HTERT RPE-1 (cell line): Measurements from ENCODE around the gene HOPX.
"Not testable (repeated sequence)": the region's sequence is repeated elsewhere in the genome, so short reads cannot be mapped to it uniquely, and the experiment has no call there.

ENCODE experiments used
- in situ Hi-C: fragments of 300-500 bp; cut with MboI; formaldehyde crosslinking; loops from 4 replicates; pipeline ENCODE4 v1.14.3; 2020; ENCODE audit warnings: low sequenced_read_pairs

Gene HOPX

DNA sequence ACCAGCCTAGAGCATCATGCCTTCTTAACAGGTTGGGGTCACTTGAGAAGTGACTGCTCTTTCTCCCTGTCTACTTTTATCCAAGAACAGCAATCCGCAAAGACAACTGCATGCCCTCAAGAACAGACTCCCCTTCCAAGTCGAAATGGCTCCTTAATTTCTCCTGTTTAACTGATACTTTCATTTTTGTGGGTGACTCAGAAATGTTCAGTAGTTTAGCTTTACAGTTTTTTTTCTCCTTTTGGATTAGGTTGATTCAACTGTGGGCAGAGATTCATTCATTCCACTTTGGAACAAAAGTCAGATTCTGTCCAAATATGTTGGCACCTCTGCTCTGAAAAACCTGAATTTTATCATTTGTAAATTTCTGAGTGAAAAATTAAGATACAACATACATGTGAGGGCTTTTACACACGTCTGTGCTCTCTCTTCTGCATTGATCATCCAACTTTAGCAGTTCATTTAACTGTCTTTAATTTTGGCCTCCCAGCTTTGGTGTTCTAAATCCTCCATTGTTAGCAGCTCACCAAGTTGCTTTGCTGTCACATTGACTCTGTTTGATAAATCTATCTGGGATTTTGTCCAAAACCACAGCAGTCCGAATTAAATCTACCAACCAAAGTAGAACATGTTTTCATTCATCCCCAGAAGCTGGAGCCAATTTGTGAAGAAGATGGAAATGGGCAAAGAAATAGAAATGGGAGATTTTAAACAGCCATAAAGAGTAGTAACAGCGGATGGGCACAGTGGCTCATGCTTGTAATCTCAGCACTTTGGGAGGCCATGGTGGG is 50.0 kb downstream of the HOPX start:
- in situ Hi-C loops, result no loop called here

DNA sequence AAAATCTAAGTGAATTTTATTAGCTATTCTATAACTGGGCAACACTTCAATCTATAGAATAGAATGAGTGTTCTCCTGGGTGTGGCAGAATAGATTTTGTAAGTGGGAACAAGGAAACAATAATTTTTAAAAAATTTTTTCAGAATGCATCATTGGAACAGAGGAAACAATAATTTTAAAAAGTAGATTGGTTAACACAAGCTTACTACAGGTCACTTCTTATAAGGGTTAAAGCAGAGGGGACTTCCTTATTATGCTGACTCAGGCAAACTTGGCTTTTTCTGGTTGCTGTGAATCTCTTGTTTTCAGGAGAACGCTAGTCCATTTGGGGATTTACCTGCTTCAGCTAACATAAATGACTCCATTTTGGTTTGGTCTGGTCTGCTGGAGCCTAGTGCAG is 52.5 kb downstream of the HOPX start:
- in situ Hi-C loops, result no loop called here

DNA sequence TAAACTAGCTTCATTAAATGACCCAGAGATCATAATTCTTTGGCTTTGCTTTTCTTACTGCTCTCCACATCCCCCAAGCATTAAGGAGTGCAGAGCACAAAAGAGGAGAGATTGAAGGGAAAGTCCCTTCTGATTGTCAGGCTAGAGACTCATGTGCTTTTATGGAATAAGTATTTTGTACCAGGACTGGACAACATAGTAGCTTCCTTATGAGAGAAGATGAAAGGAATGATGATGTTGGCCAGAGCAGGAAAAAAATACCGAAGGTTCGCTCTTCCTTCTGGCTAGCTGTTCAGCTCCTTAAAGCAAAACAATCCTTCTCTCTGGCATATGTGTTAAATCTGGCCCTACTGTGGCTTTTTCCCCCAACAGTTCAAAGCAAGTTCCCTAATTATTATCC is 53.1 kb downstream of the HOPX start:
- in situ Hi-C loops, result no loop called here

DNA sequence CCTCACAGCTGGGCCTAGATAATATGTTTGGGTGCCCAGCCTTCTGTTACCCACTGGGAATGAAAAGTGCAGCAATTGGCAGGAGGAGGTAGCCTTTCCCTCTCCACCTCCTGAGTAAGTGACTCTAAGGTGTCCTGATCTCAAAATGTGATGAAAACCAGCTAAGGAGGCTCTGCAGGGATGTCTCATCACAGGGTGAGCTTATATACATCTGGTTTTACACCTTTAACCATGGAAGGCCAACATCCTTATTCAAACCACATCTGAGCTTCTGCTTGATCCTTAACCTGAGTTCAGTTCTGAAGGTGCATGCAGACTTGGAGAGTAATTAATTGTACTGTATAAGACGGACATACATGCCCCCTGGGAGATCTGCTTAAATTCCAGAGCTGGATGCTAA is 53.7 kb downstream of the HOPX start:
- in situ Hi-C loops, result no loop called here

DNA sequence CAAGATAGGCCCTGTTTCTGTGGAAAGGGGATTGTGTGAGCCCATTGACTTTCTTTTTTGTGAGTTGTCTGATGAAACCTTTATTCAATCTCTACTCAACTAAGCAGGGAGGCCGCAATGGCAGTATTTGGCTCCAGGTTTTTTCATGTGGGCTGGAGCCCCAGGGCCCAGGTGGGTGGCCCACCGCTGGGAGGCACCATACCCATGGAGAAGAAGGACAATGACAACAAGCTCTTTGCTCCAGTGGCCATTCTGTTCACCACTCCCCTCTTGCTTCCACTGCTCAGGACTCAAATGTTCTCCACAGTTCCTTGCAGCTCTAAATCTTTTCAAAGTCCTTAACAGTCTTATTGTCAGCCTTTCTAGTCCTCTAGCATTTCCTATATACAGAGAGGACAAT is 54.1 kb downstream of the HOPX start:
- in situ Hi-C loops, result no loop called here

DNA sequence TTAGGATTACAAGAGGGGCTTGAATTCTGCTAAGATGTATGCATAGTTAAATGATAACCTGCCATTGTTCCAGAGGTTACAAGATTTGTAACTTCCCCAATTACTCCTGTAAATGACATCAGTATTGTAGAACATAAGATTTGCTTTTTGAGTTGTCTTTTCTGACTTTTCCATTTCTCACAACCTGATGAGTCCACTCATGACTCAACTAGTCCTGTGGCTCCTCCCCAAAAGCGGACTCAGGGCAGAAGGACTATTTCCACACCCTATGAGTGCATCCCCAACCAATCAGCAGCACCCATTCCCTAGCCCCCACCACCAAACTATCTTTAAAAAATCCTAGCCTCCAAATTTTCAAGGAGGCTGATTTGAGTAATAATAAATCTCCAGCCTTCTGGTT is 54.7 kb downstream of the HOPX start:
- in situ Hi-C loops, result no loop called here

DNA sequence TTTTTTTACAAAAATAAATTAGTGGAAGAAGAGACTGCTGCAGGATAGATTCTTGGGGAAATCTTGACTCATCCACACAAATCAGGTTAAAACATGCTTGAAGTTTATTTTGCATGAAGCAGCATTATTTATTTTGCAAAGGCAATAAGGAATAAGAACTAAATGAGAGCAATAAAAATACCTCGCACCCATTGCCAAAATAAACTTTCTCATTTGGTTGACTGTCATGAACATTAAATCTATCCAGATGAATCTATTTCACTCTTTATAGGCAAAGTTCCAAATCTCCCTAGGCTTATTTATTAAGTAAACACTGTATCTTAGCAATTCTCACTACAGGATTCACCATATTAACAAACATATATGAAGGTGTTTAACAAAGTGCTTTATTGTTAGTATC is 58.9 kb downstream of the HOPX start:
- in situ Hi-C loops, result no loop called here

DNA sequence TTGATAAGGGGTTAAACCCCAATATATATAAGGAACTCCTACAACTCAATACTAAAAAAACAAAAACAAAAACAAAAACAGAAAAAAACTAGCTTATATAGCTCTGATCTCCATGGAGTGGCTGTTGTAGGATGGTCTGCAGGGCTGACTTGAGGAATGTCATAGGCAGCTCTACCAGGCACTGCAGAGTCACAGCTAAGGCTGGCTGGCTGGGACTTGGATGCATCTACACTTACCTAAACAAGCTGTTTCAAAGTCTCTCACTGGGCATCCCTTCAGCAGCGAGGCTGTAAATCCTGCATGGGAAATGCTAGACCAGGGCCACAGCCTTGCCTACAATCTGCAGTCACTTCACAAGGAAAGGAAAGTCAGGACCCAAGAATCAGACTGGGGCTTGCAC is 61.3 kb downstream of the HOPX start:
- in situ Hi-C loops, result no loop called here

DNA sequence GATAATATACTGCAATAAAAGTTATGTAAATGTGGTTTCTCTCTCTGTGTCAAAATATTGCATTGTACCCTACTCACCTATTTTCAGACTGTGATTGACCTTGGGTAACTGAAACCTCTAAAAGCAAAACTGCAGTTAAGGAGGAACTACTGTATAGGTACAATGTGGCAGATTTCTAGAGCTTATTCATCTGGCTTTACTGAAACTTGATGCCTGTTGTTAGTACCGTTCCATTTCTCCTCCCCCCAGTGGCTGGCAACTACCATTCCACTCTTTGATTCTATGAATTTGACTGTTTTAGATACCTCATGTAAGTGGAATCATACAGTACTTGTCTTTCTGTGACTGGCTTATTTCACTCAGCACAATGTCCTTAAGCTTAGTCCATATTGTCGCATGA is 61.9 kb downstream of the HOPX start:
- in situ Hi-C loops, result no loop called here

DNA sequence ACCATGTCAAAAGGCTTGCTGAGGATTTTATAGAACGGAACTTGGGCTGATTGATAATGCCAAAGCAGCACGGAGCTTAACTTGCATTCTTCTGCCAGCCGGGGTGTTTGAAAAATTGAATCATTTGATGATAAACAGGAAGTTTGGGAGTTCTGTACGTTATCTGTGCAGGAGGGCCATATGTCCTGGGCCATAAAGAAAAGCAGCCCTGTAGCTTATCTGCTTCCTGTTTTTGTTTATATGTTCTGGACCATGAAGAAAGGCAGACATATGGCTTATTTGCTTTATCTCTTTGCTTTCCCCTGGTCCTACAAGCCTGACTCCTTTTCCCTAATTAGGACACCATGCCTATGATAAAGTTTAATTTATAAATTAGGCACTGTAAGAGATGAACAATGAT is 62.4 kb downstream of the HOPX start:
- in situ Hi-C loops, result no loop called here

DNA sequence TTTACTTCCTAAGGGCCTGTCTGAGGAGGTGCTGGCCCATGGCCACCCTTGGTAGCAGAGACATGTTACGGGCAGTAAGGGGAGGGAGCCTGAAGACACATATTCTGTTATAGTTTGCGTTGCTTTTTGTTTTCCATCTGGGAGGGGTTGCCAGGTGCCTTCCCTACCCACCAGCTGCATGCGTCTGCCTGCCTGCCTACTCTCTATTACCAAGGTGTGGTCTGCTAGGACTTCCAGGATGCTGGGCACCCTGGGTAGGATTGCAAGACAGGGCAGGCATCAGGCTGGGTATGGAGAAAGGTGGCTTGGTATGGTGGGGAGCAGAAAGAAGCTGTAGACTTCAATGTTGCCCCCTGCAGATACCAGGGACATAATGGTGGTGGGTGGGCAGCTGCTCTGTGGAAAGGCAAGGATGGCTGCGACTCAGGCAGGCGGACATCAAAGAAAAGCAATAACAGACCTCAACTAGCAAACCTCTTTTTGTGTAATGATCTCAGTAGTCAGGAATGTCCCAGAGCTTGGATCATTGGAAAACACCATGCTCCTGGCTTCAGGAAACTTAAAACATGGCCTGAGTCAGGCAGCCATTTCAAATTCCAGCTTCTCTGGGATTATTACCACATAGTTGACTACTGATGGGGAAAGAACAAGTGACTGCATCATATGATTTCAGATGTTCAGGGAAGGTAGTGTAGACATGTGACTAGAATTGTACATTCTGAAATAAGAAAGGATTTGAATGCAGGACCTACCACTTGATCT is 67.8 kb downstream of the HOPX start:
- in situ Hi-C loops, result no loop called here

DNA sequence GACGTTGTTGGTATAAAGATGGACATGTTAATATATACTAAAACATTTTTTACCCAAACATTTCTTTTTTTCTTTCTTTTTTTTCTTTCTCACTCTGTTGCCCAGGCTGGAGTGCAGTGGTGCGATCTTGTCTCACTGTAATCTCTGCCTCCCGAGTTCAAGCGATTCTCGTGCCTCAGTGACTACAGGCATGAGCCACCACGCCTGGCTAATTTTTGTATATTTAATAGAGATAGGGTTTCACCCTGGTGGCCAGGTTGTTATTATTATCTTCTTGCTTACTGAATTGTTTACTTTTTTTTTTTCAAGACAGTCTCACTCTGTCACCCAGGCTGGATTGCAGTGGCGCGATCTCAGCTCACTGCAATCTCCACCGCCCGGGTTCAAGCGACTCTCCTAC is 68.8 kb downstream of the HOPX start:
- in situ Hi-C loops, result no loop called here

DNA sequence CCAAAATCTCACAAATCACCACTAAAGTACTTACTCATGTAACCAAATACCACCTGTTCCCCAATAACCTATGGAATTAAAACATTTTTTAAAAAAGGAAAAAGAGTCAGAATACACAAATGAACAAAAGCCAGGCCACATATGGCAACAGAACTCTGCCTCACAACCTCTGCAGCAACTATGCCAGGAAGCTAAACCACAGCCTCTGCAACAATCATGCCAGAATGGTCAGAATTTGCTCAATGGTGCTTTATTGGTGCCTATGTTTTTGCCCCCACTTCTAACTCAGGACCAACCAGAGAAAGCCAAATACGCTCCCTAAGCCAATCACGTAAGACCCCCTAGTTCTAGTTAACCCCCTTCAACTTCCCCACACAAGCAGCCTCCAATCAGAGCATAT is 69.6 kb downstream of the HOPX start:
- in situ Hi-C loops, result no loop called here

DNA sequence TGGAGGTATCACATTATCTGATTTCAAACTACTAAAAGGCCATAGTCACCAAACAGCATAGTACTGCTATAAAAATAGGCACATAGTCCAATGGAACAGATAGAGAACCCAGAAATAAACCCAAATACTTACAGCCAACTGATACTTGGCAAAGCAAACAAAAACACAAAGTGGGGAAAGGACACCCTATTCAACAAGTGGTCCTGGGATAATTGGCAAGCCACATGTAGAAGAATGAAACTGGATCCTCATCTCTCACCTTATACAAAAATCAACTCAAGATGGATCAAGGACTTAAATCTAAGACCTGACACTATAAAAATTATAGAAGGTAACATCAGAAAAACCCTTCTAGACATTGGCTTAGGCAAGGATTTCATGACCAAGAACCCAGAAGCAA is 70.9 kb downstream of the HOPX start:
- in situ Hi-C loops, result not testable (repeated sequence)

DNA sequence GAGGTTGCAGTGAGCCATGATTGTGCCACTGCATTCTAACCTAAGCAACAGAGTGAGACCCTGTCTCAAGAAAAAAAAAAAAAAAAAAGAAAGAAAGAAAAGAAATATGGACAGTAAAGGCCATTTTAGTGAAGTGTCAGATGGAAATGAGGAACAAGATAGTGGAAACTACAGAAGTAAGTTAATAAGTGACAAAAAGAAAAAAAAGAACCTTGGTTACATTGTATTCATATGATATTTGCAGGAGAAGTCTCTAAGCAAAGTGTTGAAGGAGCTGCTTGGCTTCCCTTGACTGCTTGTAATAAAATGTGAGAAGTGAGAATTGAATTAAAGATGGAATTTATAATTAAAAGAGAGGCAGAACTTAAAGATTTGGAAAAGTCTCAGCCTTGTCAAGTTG is 73.2 kb downstream of the HOPX start:
- in situ Hi-C loops, result no loop called here

DNA sequence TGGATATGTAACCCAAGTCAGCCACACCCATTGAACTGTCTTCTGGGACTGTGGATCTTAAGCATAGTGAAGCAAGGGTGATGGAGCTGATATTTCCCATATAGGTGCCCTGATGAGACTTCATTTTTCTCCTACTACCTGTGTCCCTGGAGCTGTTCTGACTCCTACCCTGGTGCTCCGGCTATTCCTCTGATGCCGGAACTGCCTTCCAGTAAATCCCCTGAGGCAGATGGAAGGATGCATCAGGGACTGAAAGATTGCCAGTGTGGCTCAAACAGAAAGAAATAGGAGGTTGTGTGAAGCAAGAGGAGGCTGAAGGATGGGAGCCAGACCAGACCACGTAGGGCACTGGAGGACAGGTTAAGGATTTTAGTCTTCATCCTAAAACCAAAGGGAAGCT is 74.7 kb downstream of the HOPX start:
- in situ Hi-C loops, result no loop called here

DNA sequence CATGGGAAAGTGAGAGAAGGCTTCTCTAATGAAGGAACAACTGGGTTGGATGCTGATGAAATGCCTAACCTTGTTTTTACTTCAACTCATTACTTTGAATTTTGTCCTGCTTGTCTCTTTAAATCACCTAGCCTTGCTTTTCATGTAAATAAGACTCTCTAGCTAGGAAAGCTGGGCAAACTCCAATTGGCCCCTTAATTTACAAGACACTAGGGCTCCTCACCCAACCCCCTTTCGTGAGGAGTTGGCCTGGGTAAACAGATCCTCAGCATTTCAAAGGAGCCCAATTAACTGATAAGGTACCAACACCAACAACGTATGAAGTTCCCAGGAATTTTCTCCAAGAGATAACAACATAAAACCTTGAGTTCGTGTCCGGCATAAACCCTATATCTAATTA is 75.6 kb downstream of the HOPX start:
- in situ Hi-C loops, result not testable (repeated sequence)

DNA sequence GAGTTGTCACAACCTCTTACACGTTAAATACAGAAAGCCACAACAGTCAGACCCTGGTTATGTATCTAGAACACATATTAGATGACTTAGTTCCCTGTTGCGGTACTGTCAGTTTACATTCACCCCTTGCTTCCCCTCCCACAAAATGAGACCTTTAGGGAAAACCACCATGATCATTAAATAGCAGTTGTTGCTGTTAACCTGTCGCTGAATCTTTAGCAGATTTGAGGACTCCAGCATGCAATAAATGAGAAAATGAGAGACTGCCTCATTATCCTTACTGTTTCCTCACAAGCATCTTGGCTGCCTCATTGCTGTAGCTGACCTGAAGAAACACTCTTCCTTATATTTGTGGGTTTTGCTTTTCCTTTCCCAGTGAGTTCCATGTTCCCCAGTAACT is 77.8 kb downstream of the HOPX start:
- in situ Hi-C loops, result no loop called here
